Right renal pelvis (tissue), 4 donors: ENCODE data around the gene CHD6. TPM values are rescaled to one million over a fixed set of nuclear protein-coding genes. Genes with fewer than 3 reads are reported as not detected.

Experiments
- DNase-seq, 4 donors: peaks; one replicate each; pipeline ENCODE4 v3.0.0-alpha.2; 2013; ENCODE audit warnings: low read depth in 4 of 4, low spot score in 3 of 4, missing footprints in 1 of 4
- polyA plus RNA-seq, 4 donors: library from polyadenylated mRNA; unstranded; fragments of 120-200 nt; gene quantifications; one replicate each; pipeline ENCODE4 v1.2.1, GENCODE V29; 2013; ENCODE audit not compliant: insufficient read length in 4 of 4

CHD6 gene
- polyA plus RNA-seq, 4 donors: 42.6 to 52.0 (median 47.1) TPM

DNA sequence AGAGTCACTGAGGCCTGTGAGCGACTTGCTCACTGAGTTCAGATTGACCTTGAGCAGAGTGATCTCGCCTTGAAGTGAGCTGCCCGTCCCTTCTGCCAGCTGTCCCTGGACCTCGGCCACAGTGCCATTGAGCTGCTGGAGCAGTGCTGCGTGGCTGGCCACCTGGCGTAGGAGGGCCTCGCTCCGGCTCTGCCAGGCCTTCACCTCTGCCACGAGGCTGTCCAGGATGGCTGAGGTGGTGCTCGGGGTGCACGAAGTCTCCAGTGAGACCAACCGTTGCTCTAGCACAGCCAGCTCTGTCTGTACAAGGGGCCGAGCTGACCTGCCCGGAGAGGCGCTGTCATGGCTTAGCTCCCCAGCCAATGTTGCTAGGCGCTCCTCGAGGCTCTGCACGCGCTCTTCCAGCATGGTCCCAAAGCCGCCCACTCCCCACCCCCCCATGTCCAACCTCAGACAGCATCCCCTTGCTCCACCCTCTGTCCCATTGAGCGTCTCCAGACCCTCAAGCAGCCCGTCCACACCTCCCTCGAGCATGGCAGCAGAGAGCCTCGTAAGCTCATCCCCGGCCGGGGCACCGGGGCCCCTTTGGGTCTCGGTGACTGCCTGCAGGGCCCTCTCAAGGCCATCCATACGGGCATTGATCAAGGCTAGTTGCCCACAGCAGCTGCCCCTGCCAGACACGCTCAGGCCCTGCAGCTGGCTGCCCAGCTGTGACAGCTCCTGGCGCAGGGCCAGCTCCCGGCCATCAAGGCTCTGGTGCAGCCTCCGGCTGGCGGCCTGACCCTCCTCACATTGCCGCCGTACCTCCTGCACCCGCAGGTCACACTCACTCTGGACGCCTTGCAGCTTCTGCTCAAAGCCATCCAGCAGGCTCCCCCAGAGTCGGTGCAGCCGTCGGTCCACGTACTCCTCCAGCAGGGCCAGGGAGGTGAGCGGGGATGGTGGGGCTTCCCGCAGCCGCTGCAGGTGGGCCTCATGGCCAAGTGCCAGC, 256.1 kb downstream of the CHD6 start:
- no peak for DNase-seq

GRCh38 chr20:41360831-41361756, 257.1 kb downstream of the CHD6 start:
- DNase-seq: no peak

DNA sequence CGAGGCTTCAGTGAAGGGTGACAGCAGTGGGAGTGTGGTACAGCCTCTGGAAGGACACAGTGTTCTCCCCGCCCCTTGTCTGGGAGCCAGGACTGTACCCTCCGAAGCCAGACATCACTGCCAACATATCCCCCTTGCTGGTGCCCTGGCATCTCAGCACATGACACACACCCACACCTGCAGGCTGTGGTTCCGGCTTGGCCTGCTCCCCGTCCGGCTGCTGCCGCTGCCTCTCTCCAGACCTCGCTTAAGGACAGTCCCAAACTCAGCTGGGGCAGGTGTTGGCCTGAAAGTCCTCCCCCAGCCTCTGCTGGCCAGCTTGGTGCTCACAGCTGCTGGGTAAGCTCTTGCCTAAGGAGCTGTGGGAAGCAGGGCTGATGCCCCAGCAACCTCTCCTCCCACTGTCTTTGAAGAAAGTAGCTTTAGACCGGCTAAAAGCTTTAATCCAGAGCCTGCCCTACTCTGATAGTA, 258.6 kb downstream of the CHD6 start:
- DNase-seq: no peak

DNA sequence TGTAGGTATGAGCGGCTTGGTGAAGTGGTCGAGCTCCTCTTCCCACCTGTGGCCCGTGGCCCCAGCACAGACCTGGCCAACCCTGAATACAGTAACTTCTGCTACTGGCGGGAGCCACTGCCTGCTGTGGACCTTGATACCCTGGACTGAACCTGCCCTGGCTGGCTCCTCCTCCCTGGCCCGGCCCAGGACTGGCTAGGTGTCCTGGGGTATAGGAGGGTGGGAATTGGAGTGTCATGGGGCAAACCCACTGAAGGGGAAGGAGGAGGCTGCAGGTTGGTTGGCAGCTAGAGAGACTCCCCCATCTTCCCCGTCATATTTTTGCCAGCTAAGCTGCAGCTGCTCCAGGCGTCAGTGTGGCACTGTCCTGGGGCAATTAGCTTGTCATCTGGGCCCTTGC, 259.5 kb downstream of the CHD6 start:
- no peak for DNase-seq

DNA sequence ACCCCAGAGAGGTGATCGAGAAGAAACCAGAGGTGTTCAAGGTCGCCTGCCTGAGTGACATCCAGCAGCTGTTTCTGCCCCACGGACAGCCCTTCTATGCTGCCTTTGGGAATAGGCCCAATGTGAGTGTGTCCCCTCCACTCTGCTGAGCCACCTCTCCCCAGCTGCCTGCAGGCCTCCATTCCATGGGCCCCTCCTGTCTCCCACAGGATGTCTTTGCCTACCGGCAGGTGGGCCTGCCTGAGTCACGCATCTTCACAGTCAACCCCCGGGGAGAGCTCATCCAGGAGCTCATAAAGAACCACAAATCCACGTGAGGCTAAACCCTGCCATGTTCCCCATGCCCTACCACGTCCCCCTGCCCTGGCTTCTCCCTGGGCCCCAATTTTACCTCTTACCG, 259.9 kb downstream of the CHD6 start:
- no peak for DNase-seq

DNA sequence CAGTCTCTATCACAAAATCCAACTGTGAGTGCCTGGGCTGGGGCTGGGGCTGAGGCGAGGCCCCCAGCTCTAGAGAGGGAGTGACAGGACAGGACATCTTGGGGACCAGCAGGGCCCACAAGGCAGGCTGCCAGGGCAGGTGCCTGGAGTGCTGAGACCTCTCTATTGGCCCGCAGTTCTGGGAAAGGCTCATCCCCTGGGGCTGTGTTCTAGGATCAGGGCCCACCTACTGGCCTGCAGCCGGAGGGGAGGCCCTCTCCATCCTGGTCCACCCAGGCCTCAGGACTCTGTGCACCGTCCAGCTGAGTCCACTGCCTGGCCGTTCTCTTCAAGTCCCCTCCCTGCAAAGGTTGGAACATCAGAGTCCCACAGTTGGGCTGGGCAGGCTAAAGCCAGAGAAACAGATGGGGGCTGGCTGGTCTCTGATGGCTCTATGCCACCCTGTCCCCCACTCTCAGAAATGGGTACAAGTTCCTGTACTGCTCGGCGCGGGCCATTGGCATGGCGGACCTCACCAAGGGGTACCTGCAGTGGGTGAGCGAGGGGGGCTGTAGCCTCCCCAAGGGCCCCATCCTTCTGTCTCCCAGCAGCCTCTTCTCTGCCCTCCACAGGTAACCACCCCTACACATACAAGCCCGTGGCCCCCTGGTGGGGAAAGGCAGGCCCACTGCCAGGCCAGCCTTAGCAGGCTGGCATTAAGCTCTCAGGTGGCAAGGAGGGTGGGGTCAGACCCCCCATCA, 260.6 kb downstream of the CHD6 start:
- DNase-seq: no peak

DNA sequence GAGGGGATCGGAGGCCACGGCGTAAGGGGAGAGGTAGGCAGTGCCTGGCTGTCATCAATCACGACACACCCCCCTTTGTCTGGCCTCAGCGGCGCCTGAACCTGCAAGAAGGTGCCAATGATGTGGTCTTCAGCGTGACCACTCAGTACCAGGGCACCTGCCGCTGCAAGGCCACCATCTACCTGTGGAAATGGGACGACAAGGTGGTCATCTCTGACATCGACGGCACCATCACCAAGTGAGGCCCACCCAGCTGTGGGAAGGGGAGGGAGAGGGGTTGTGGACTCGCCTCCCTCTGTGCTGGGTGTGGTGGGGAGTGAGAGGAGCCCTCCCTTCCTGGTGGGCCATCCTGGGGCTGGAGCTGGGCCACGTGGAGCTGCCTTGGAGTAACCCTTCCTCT, 261.2 kb downstream of the CHD6 start:
- no peak for DNase-seq

- no peak for DNase-seq
These were observed 262.5 kb downstream of the CHD6 start for GRCh38 chr20:41355598-41356203.

GRCh38 chr20:41355192-41355591, 263.0 kb downstream of the CHD6 start:
- no peak for DNase-seq

DNA sequence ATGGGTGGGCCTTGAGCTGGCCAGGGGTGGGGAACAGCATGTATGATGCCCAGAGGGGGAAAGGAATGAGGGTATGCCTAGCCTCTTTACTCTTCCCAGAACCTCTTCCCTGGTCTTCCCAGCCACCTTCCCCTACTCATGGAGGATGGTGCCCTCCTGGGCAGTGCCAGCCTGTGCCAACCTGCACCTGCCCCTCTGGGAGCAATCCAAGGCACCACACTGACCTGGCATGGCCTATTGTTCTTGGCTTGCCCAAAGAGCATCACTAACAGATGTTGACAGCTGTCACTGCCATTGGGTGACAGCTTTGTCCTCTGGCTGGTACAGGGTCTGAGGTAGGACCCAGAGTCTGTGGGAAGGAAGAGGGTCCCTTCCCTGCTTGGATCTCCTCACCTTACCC, 264.6 kb downstream of the CHD6 start:
- DNase-seq: no peak

DNA sequence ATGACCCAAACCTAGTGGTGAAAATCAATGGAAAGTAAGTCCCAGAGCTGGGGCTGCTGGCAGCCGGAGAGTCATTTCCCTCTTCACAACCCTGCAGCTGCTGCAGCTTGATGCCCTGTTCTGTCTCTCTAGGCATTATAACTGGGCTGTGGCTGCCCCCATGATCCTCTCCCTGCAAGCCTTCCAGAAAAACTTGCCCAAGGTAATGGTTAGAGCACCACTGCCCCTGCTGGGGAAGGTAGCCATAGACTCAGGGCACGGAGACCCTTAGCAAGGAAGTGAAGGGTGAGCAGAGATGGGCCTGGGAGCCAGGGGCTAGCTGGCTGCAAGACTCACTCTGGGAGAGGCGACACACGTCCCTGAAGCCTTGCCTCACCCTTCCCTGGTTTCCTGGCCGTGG, 265.5 kb downstream of the CHD6 start:
- DNase-seq: no peak

GRCh38 chr20:41352106-41352505, 266.1 kb downstream of the CHD6 start:
- no peak for DNase-seq
